ENCODE results near the gene PLEKHG4B. TPM values are rescaled to one million over a fixed set of nuclear protein-coding genes. Genes with fewer than 3 reads are reported as not detected.
A peak's percentile ranks its signal among the peaks of the same experiment; 100 is the strongest.

The PLEKHG4B gene
- total and polyA plus RNA-seq, 2 of the 4 experiments (the other 2 are of a cell fraction): 1.1 TPM

GRCh38 chr5:207599-207998 lies 115.6 kb downstream of the PLEKHG4B start:
- peaks cover 22 to 35% of the 10 kb centered on the region in 2 experiments for H3K79me1 ChIP-seq (ENCODE audit: low read depth in 1 of 2, low read length in 2 of 2)
- peaks cover 6% of the 10 kb centered on the region; the same call in 1 of the 2 replicates for H3K9me1 ChIP-seq (ENCODE audit: insufficient read depth, low read length)
- no peak overlapping the region for H2BK15ac ChIP-seq (ENCODE audit: low read depth, low read length)
- no peak overlapping the region for H2BK5ac ChIP-seq (ENCODE audit: low read depth, low read length, poor library complexity, severe bottlenecking)
- ChIA-PET POLR2A (ENCODE audit: unreplicated experiment) (interaction anchor here (0.6 kb wide), 1 partner anchor 42 kb away, joined by 3 read pairs; no protein-coding TSS in a partner anchor), CTCF (interaction anchor here (1.1 kb wide), 1 partner anchor 19 kb away, joined by 5 read pairs; no protein-coding TSS in a partner anchor)
- BruUV-seq (replicated peaks): no TSS peak
- no peak overlapping the region for H3K56ac ChIP-seq (ENCODE audit: extremely low read depth, insufficient read depth, low read length)
- no peak overlapping the region for H2BK120ac ChIP-seq (ENCODE audit: low read depth, low read length)
- DNase-seq: peak; percentile 33
- no peak for TF ChIP-seq CEBPB (IDR thresholded peaks at IDR 0.05; ENCODE audit: low read depth, low read length)
- TF ChIP-seq NFE2L2 (IDR thresholded peaks at IDR 0.05; ENCODE audit: low read depth, low read length): no peak
- no peak for TF ChIP-seq CTCF (conservative IDR thresholded peaks at IDR 0.05; ENCODE audit: low read depth, low read length)
- TF ChIP-seq CHD1 (IDR thresholded peaks at IDR 0.05; ENCODE audit: low read depth, low read length): no peak
- TF ChIP-seq BHLHE40 (IDR thresholded peaks at IDR 0.05; ENCODE audit: low read depth, low read length): no peak
- TF ChIP-seq ELK1 (IDR thresholded peaks at IDR 0.05; ENCODE audit: borderline replicate concordance, low read depth, low read length): no peak
- TF ChIP-seq MAFK (IDR thresholded peaks at IDR 0.05; ENCODE audit: low read depth, low read length): no peak
- no peak for TF ChIP-seq USF2 (IDR thresholded peaks at IDR 0.05; ENCODE audit: low read depth, low read length)
- TF ChIP-seq FOS (IDR thresholded peaks at IDR 0.05; ENCODE audit: low read depth, low read length): no peak
- no peak for TF ChIP-seq POLR2A (IDR thresholded peaks at IDR 0.05; ENCODE audit: low read depth, low read length)
- TF ChIP-seq RCOR1 (IDR thresholded peaks at IDR 0.05; ENCODE audit: insufficient replicate concordance, low read length): no peak
- no peak for TF ChIP-seq RFX5 (IDR thresholded peaks at IDR 0.05; ENCODE audit: low read depth, low read length)
- no peak for TF ChIP-seq MAZ (IDR thresholded peaks at IDR 0.05; ENCODE audit: borderline replicate concordance, low read depth, low read length)
- H3K4me1 ChIP-seq (ENCODE audit: control insufficient read depth, insufficient read depth, low read length): 0 out of 2 replicates have a peak, but pooled peaks cover 2% of the 10 kb centered on the region
- dilution Hi-C loops (cut with HindIII; ENCODE audit: low sequenced_read_pairs, unreplicated experiment) (no loop called here), intact Hi-C loops (cut with micrococcal nuclease) (no loop called here), in situ Hi-C loops (cut with MboI; ENCODE audit: low sequenced_read_pairs) (no loop called here)
- no peak overlapping the region for H3K14ac ChIP-seq (replicated peaks; ENCODE audit: low read depth, low read length)
- H2AK5ac ChIP-seq (ENCODE audit: low read depth, low read length): no peak overlapping the region
- no peak overlapping the region for H2BK20ac ChIP-seq (ENCODE audit: low read depth, low read length)
- H3K4me2 ChIP-seq (ENCODE audit: low read depth, low read length): no peak overlapping the region
- WGBS, 2 experiments (ENCODE audit: extremely low coverage in 2 of 2, insufficient read length in 1 of 2): 73% methylated on average over 5 of the region's 14 CpGs; no CpG with 5 or more reads in 1 of the 2 experiments
- peaks cover 16% of the 10 kb centered on the region for H3K36me3 ChIP-seq (ENCODE audit: control insufficient read depth, insufficient read depth, low read length)
- H2AK9ac ChIP-seq (replicated peaks; ENCODE audit: low read depth, low read length, poor library complexity): no peak overlapping the region
- no peak overlapping the region for H4K91ac ChIP-seq (ENCODE audit: insufficient read depth, low read depth, low read length)
- H3K4ac ChIP-seq (ENCODE audit: low read depth, low read length): no peak overlapping the region
- H3K18ac ChIP-seq (ENCODE audit: low read depth, low read length): no peak overlapping the region
- H3K27me3 ChIP-seq (ENCODE audit: control insufficient read depth, insufficient read depth, low read length): no peaks in the 10 kb centered on the region
- H3K27ac ChIP-seq (ENCODE audit: insufficient read depth, low read length): no peak overlapping the region
- no peak overlapping the region for H3K9ac ChIP-seq (ENCODE audit: low read depth, low read length)
- H3K9me3 ChIP-seq (ENCODE audit: control insufficient read depth, insufficient read depth, low read length): no peaks in the 10 kb centered on the region
- H3K4me3 ChIP-seq (ENCODE audit: insufficient read depth, low read depth, low read length): no peak overlapping the region
- no peak for ATAC-seq (ENCODE audit: low read depth)
- H4K20me1 ChIP-seq (ENCODE audit: insufficient read depth, low read length): peaks cover 38% of the 10 kb centered on the region
- no peak overlapping the region for H3K23ac ChIP-seq (ENCODE audit: low read depth, low read length)
- H4K8ac ChIP-seq (ENCODE audit: low read depth in 2 of 2, low read length in 2 of 2): no peak overlapping the region
- H4K5ac ChIP-seq (ENCODE audit: low read depth, low read length): no peak overlapping the region
- H2AFZ ChIP-seq (replicated peaks; ENCODE audit: low read length, poor library complexity): no peak overlapping the region

Data from IMR-90 (cell line).